AG04450 (cell line): ENCODE data around the gene GALNT3. TPM values are rescaled to one million over a fixed set of nuclear protein-coding genes. Genes with fewer than 3 reads are reported as not detected.

Source experiments
- CTCF ChIA-PET: fragments of 300-600, 350-600 bp; formaldehyde crosslinking; extraction: SDS; loops from one replicate; lab custom pipeline; 2022; ENCODE audit warnings: antibody characterized with exemption, inconsistent platforms; lab: Charles Lee
- POLR2A ChIA-PET: fragments of 350-600 bp; formaldehyde crosslinking; extraction: SDS; loops from one replicate; lab custom pipeline; 2021; ENCODE audit warnings: antibody characterized with exemption, inconsistent platforms; lab: Yijun Ruan, JAX
- DNase-seq: peaks from one replicate; pipeline ENCODE4 v3.0.0-alpha.2; 2011; ENCODE audit warnings: low read depth, low spot score
- H3K27ac ChIP-seq: one replicate; pipeline ENCODE4 v1.5.1; 2012; ENCODE audit warnings: low read depth, low read length, control low read depth
- H3K27me3 ChIP-seq: one replicate; pipeline ENCODE4 v1.6.0; 2012; ENCODE audit warnings: low read length; ENCODE audit not compliant: control insufficient read depth, insufficient read depth
- H3K4me3 ChIP-seq: 2 replicates; pipeline ENCODE4 v1.5.1; 2011; ENCODE audit warnings: mild to moderate bottlenecking, low read depth, low read length, control low read depth
- H3K9me3 ChIP-seq: 2 replicates; pipeline ENCODE4 v1.5.1; 2012; ENCODE audit warnings: low read length; ENCODE audit not compliant: control insufficient read depth, insufficient read depth
- CTCF ChIP-seq: IDR thresholded peaks from 2 replicates; pipeline ENCODE4 v1.5.1; 2011; ENCODE audit warnings: low read depth, low read length, control low read depth, inconsistent platforms
- polyA minus RNA-seq: library from RNA; depleted of rRNA, polyadenylated mRNA; stranded (reverse); fragments of >200 nt; gene quantifications from 2 replicates; pipeline ENCODE4 v1.2.3, GENCODE V29; 2011; rRNA and poly(A)+ RNA removed
- polyA plus RNA-seq: library from polyadenylated mRNA; depleted of rRNA; stranded (reverse); fragments of >200 nt; gene quantifications from 2 replicates; pipeline ENCODE4 v1.2.3, GENCODE V29; 2011; rRNA removed

The GALNT3 gene
- polyA plus RNA-seq (1.9 and 2.3 TPM in 2 replicates), polyA minus RNA-seq (2.1 and 2.4 TPM in 2 replicates)

GRCh38 chr2:165793779-165794535 is at the start of gene GALNT3:
Gene GALNT3 (minus strand): TSS chr2:165794247. CDS start chr2:165770700, 23,547 bp downstream.
- DNase-seq: no peak
- peak within 1 kb of the TSS; percentile 21 for H3K27ac ChIP-seq
- TF ChIP-seq CTCF: no peak
- ChIA-PET CTCF (interaction anchor here (1.8 kb wide), 1 partner anchor 80 kb away, joined by 7 read pairs; no protein-coding TSS in a partner anchor), POLR2A (no interaction called here)
- H3K9me3 ChIP-seq: no peaks in the 10 kb centered on the region
- no peaks in the 10 kb centered on the region for H3K27me3 ChIP-seq
- peak within 1 kb of the TSS; percentile 61 for H3K4me3 ChIP-seq

- DNase-seq: no peak
- Histone ChIP-seq H3K9me3 (no peaks in the 10 kb centered on the region), H3K27me3 (no peaks in the 10 kb centered on the region), H3K4me3 (no peak overlapping the region), H3K27ac (no peak overlapping the region)
- ChIA-PET CTCF (no interaction called here), POLR2A (no interaction called here)
- no peak for TF ChIP-seq CTCF
Measured at GRCh38 chr2:165843351-165843750, 49.3 kb upstream of the GALNT3 start.

GRCh38 chr2:165840333-165840958 is 46.4 kb upstream of the GALNT3 start:
- Histone ChIP-seq H3K4me3 (no peak overlapping the region), H3K27ac (no peak overlapping the region), H3K9me3 (no peaks in the 10 kb centered on the region), H3K27me3 (no peaks in the 10 kb centered on the region)
- ChIA-PET POLR2A (no interaction called here), CTCF (interaction anchor here (1.5 kb wide), 1 partner anchor 34 kb away, joined by 6 read pairs; no protein-coding TSS in a partner anchor)
- no peak for DNase-seq
- TF ChIP-seq CTCF: no peak

- POLR2A ChIA-PET: interaction anchor here (0.6 kb wide), 1 partner anchor 172 kb away, joined by 6 read pairs; no protein-coding TSS in a partner anchor
- Histone ChIP-seq H3K27me3 (no peaks in the 10 kb centered on the region), H3K27ac (no peak overlapping the region), H3K4me3 (no peak overlapping the region), H3K9me3 (no peaks in the 10 kb centered on the region)
- CTCF ChIA-PET: interaction anchor here (1.0 to 1.5 kb wide), 2 partner anchors 35 to 219 kb away, joined by 3 to 6 read pairs; no protein-coding TSS in a partner anchor
- 0 out of 2 replicates have a peak, but pooled peaks have one; percentile 27 for TF ChIP-seq CTCF
- peak; percentile 39 for DNase-seq
Measured at GRCh38 chr2:165839610-165840009, 45.6 kb upstream of the GALNT3 start.
